Spleen (tissue), 7 donors: ENCODE data around the gene BLMH.

Source experiments
- CTCF ChIP-seq, 11 experiments: fragments of 200-600 bp in 7 of 11; fragments of 450-650 bp in 4 of 11; sonication (generic) in 4 of 11; IDR thresholded peaks in 8 of 11; conservative IDR thresholded peaks in 3 of 11; 1 replicate in 7 of 11; 2 replicates in 4 of 11; pipeline versions ENCODE4 v1.4.0 to v1.8.0; 2016 to 2021; ENCODE audit warnings: antibody characterized with exemption in 11 of 11, inconsistent platforms in 4 of 11, mild to moderate bottlenecking in 1 of 11
- POLR2A ChIP-seq, 3 donors: fragments of 450-650 bp; IDR thresholded peaks; one replicate each; pipeline ENCODE4 v1.5.1; 2017; ENCODE audit warnings: antibody characterized with exemption in 3 of 3, mild to moderate bottlenecking in 1 of 3
- POLR2AphosphoS5 ChIP-seq, 3 donors: sonication (generic); formaldehyde crosslinking; IDR thresholded peaks; one replicate each; pipeline ENCODE4 v1.5.1; 2017; ENCODE audit warnings: antibody characterized with exemption in 3 of 3
- donor health status: DM: no; HTN: no; CAD: no; lungs with moderate emphysema.
- donor health status: DM: no; HTN: no; CAD: no.
- donor health status: DM: no; HTN: no; CAD: no.

GRCh38 chr17:30324723-30325122 is 33.0 kb upstream of the BLMH start:
- no peak for TF ChIP-seq POLR2A (IDR thresholded peaks at IDR 0.05)
- TF ChIP-seq CTCF (IDR thresholded peaks at IDR 0.05 in 8 of 11, conservative IDR thresholded peaks at IDR 0.05 in 3 of 11): no peak
- no peak for TF ChIP-seq POLR2AphosphoS5 (IDR thresholded peaks at IDR 0.05)
